Left ventricle myocardium inferior (tissue), 1 donor: ENCODE data around the gene AKT1S1. TPM values are rescaled to one million over a fixed set of nuclear protein-coding genes. Genes with fewer than 3 reads are reported as not detected.

Source experiments
- DNase-seq: peaks from one replicate; pipeline ENCODE4 v3.0.0-alpha.2; 2020
- H3K27ac ChIP-seq: fragments of 200-600 bp; replicated peaks from 2 replicates; pipeline ENCODE4 v1.8.0; 2021
- H3K27me3 ChIP-seq: fragments of 200-600 bp; 2 replicates; pipeline ENCODE4 v1.8.0; 2021; ENCODE audit warnings: low read depth
- H3K36me3 ChIP-seq: fragments of 200-600 bp; 2 replicates; pipeline ENCODE4 v1.8.0; 2021
- H3K4me1 ChIP-seq: fragments of 200-600 bp; 2 replicates; pipeline ENCODE4 v1.8.0; 2021
- H3K4me3 ChIP-seq: fragments of 200-600 bp; 2 replicates; pipeline ENCODE4 v1.8.0; 2021; ENCODE audit warnings: mild to moderate bottlenecking, moderate library complexity
- H3K9me3 ChIP-seq: fragments of 200-600 bp; replicated peaks from 2 replicates; pipeline ENCODE4 v1.8.0; 2021
- CTCF ChIP-seq: fragments of 200-600 bp; IDR thresholded peaks from 2 replicates; pipeline ENCODE4 v1.8.0; 2021; ENCODE audit warnings: antibody characterized with exemption, mild to moderate bottlenecking, borderline replicate concordance
- intact Hi-C: fragments of 100-400 bp; cut with micrococcal nuclease; formaldehyde crosslinking; loops from one replicate; pipeline ENCODE4 v1.11.0; 2022
- total RNA-seq: library from RNA; stranded (reverse); fragmentation: NEBNext Ultra II Directional; extraction: Animal tissue kit (Norgen Biotek cat#: 25700); gene quantifications from one replicate; pipeline ENCODE4 v1.2.1, GENCODE V29; 2021
- donor health status: DM: no; HTN: yes; CAD: no; lungs with severe emphysema.

Gene AKT1S1
- total RNA-seq, 1 donor from 2014 or later, result 36.0 TPM

GRCh38 chr19:49870309-49870901 lies 6.8 kb downstream of the AKT1S1 start:
- Histone ChIP-seq H3K4me3 (peak overlapping the region; percentile 72), H3K27me3 (no peaks in the 10 kb centered on the region), H3K4me1 (peaks cover 67% of the 10 kb centered on the region), H3K36me3 (no peaks in the 10 kb centered on the region), H3K9me3 (no peaks in the 10 kb centered on the region), H3K27ac (peak overlapping the region; percentile 90)
- TF ChIP-seq CTCF, result no peak
- intact Hi-C loops, result no loop called here
- DNase-seq, result no peak

- H3K27ac ChIP-seq, result peak overlapping the region; percentile 90
- H3K4me3 ChIP-seq, result peak overlapping the region; percentile 72
- H3K4me1 ChIP-seq, result peaks cover 67% of the 10 kb centered on the region
- H3K9me3 ChIP-seq, result no peaks in the 10 kb centered on the region
- H3K36me3 ChIP-seq, result peaks cover 3% of the 10 kb centered on the region
- H3K27me3 ChIP-seq, result no peaks in the 10 kb centered on the region
- peak; percentile 29 for TF ChIP-seq CTCF
- peak; percentile 94 for DNase-seq
- intact Hi-C loops, result loop anchor here (5.0 kb wide), 1 partner anchor 52 kb away; the partner anchor contains the start of gene MED25
Measured at GRCh38 chr19:49869484-49870308, 7.5 kb downstream of the AKT1S1 start.

GRCh38 chr19:49869009-49869483 lies 8.1 kb downstream of the AKT1S1 start:
- Histone ChIP-seq H3K27ac (peak overlapping the region; percentile 90), H3K9me3 (no peaks in the 10 kb centered on the region), H3K27me3 (no peaks in the 10 kb centered on the region), H3K4me3 (peak overlapping the region; percentile 72), H3K4me1 (peaks cover 67% of the 10 kb centered on the region), H3K36me3 (peaks cover 10% of the 10 kb centered on the region)
- no peak for DNase-seq
- TF ChIP-seq CTCF, result no peak
- intact Hi-C loops, result loop anchor here (5.0 kb wide), 1 partner anchor 52 kb away; the partner anchor contains the start of gene MED25

GRCh38 chr19:49866933-49867782 lies 10.0 kb downstream of the AKT1S1 start, which contains the start of gene PNKP:
Gene PNKP (minus strand): TSS chr19:49867576. CDS start chr19:49867204, 372 bp downstream.
- intact Hi-C loops, result loop anchor here (5.0 kb wide), 1 partner anchor 50 kb away; the partner anchor contains the start of gene MED25
- peak; percentile 91 for DNase-seq
- Histone ChIP-seq H3K4me3 (peak within 1 kb of the TSS; percentile 74), H3K4me1 (peaks cover 72% of the 10 kb centered on the region), H3K9me3 (no peaks in the 10 kb centered on the region), H3K36me3 (peaks cover 27% of the 10 kb centered on the region), H3K27ac (peak within 1 kb of the TSS; percentile 90), H3K27me3 (no peaks in the 10 kb centered on the region)
- no peak for TF ChIP-seq CTCF

- H3K9me3 ChIP-seq, result no peaks in the 10 kb centered on the region
- intact Hi-C loops, result loop anchor here (5.0 kb wide), 1 partner anchor 48 kb away; the partner anchor contains the start of gene MED25
- no peak for TF ChIP-seq CTCF
- DNase-seq, result no peak
- H3K27ac ChIP-seq, result peak overlapping the region; percentile 90
- peaks cover 71% of the 10 kb centered on the region for H3K4me1 ChIP-seq
- peaks cover 50% of the 10 kb centered on the region for H3K36me3 ChIP-seq
- H3K4me3 ChIP-seq, result peak overlapping the region; percentile 28
- H3K27me3 ChIP-seq, result no peaks in the 10 kb centered on the region
Measured at GRCh38 chr19:49864890-49865289, 12.3 kb downstream of the AKT1S1 start.
